ENCODE measurements around the gene CCDC141.

- TF ChIP-seq CTCF (IDR thresholded peaks at IDR 0.05): no peak
- TF ChIP-seq POLR2A (IDR thresholded peaks at IDR 0.05): no peak
Observed at GRCh38 chr2:178880257-178880656, 169.7 kb downstream of the CCDC141 start.
